DOHH2 (cell line): ENCODE measurements around the gene ZNF184.

Source experiments
- H3F3A ChIP-seq: fragments of 200-600 bp; sonication (generic), shearing (Covaris generic); 2 replicates; pipeline ENCODE4 v1.6.0; 2016; ENCODE audit warnings: antibody characterized with exemption, mild to moderate bottlenecking; ENCODE audit not compliant: control insufficient read depth, insufficient read depth
- H3K27ac ChIP-seq: fragments of 200-600 bp; sonication (generic); 2 replicates; pipeline ENCODE4 v1.5.1; 2014; ENCODE audit warnings: low read depth, mild to moderate bottlenecking, low read length, moderate library complexity
- H3K27me3 ChIP-seq: fragments of 200-600 bp; sonication (generic); 2 replicates; pipeline ENCODE4 v1.6.1; 2014; ENCODE audit warnings: mild to moderate bottlenecking, low read length, mixed read lengths; ENCODE audit not compliant: control insufficient read depth
- H3K36me3 ChIP-seq: fragments of 200-600 bp; sonication (generic); 2 replicates; pipeline ENCODE4 v1.6.1; 2014; ENCODE audit warnings: mild to moderate bottlenecking, low read length, moderate library complexity, mixed read lengths; ENCODE audit not compliant: control insufficient read depth
- H3K4me1 ChIP-seq: fragments of 200-600 bp; sonication (generic); 2 replicates; pipeline ENCODE4 v1.6.1; 2014; ENCODE audit warnings: mild to moderate bottlenecking, low read length, mixed read lengths; ENCODE audit not compliant: control insufficient read depth
- H3K4me2 ChIP-seq: fragments of 200-600 bp; sonication (generic); 2 replicates; pipeline ENCODE4 v1.6.0; 2014; ENCODE audit warnings: mild to moderate bottlenecking, low read length, moderate library complexity
- H3K4me3 ChIP-seq: fragments of 200-600 bp; sonication (generic); 2 replicates; pipeline ENCODE4 v1.5.1; 2014; ENCODE audit warnings: mild to moderate bottlenecking, low read length, mixed read lengths
- H3K79me2 ChIP-seq: fragments of 200-600 bp; sonication (generic); 2 replicates; pipeline ENCODE4 v1.6.1; 2014; ENCODE audit warnings: mild to moderate bottlenecking, low read length, mixed read lengths; ENCODE audit not compliant: control insufficient read depth
- H3K9me2 ChIP-seq: fragments of 200-600 bp; sonication (generic); replicated peaks from 2 replicates; pipeline ENCODE4 v1.6.1; 2014; ENCODE audit warnings: mild to moderate bottlenecking, low read length, mixed read lengths; ENCODE audit not compliant: control insufficient read depth
- H3K9me3 ChIP-seq: fragments of 200-600 bp; sonication (generic); 2 replicates; pipeline ENCODE4 v1.6.1; 2014; ENCODE audit warnings: antibody characterized with exemption, low read length, mixed read lengths; ENCODE audit not compliant: control insufficient read depth, insufficient read depth
- H4K20me1 ChIP-seq: fragments of 200-600 bp; sonication (generic); 2 replicates; pipeline ENCODE4 v1.6.0; 2014; ENCODE audit warnings: low read depth, mild to moderate bottlenecking, antibody characterized with exemption, low read length, moderate library complexity; ENCODE audit not compliant: control insufficient read depth, insufficient read depth
- CTCF ChIP-seq: fragments of 200-600 bp; sonication (generic); IDR thresholded peaks from one replicate; pipeline ENCODE4 v1.5.1; 2014; ENCODE audit warnings: antibody characterized with exemption, mild to moderate bottlenecking, low read depth, low read length; ENCODE audit not compliant: poor library complexity, severe bottlenecking
- EZH2phosphoT487 ChIP-seq: fragments of 200-600 bp; sonication (generic); IDR thresholded peaks from 2 replicates; pipeline ENCODE4 v1.6.1; 2017; ENCODE audit warnings: borderline replicate concordance, mild to moderate bottlenecking, antibody characterized with exemption, low read length, moderate library complexity, mixed read lengths

The ZNF184 gene

GRCh38 chr6:27406085-27406484, 66.8 kb downstream of the ZNF184 start:
- no peaks in the 10 kb centered on the region for H3K9me2 ChIP-seq
- H3K27me3 ChIP-seq: no peaks in the 10 kb centered on the region
- H3K79me2 ChIP-seq: no peaks in the 10 kb centered on the region
- no peaks in the 10 kb centered on the region for H3F3A ChIP-seq
- no peak for TF ChIP-seq CTCF
- no peaks in the 10 kb centered on the region for H3K4me1 ChIP-seq
- no peak overlapping the region for H3K4me3 ChIP-seq
- H4K20me1 ChIP-seq: no peaks in the 10 kb centered on the region
- H3K9me3 ChIP-seq: peaks cover 4% of the 10 kb centered on the region; the same call in 1 of the 2 replicates
- no peak overlapping the region for H3K4me2 ChIP-seq
- H3K36me3 ChIP-seq: peaks cover under 1% of the 10 kb centered on the region; the same call in 1 of the 2 replicates
- no peak overlapping the region for H3K27ac ChIP-seq

GRCh38 chr6:27400877-27401642, 71.8 kb downstream of the ZNF184 start:
- Histone ChIP-seq H3K4me3 (no peak overlapping the region), H4K20me1 (no peaks in the 10 kb centered on the region), H3K27ac (no peak overlapping the region), H3F3A (no peaks in the 10 kb centered on the region), H3K4me1 (no peaks in the 10 kb centered on the region), H3K36me3 (peaks cover 11% of the 10 kb centered on the region), H3K9me2 (no peaks in the 10 kb centered on the region), H3K4me2 (no peak overlapping the region), H3K9me3 (peaks cover 10% of the 10 kb centered on the region; the same call in 1 of the 2 replicates), H3K27me3 (no peaks in the 10 kb centered on the region), H3K79me2 (no peaks in the 10 kb centered on the region)
- no peak for TF ChIP-seq CTCF
- TF ChIP-seq EZH2phosphoT487: no peak
